IMR-90 (cell line): ENCODE measurements around the gene RASIP1. TPM values are rescaled to one million over a fixed set of nuclear protein-coding genes. Genes with fewer than 3 reads are reported as not detected.
A peak's percentile ranks its signal among the peaks of the same experiment; 100 is the strongest.

ENCODE experiments used
- ATAC-seq: fragments of 200-7000 bp; cut with Tn5 transposase; 2 replicates; pipeline ENCODE4 v1.9.1; 2020; ENCODE audit warnings: low read depth, mild to moderate bottlenecking, moderate library complexity
- BruUV-seq: library from RNA; stranded (reverse); fragments of 400-500 nt; replicated peaks from 2 replicates; lab custom pipeline; 2021; lab: Mats Ljungman, UMichigan
- CTCF ChIA-PET: fragments of 300-600 bp; formaldehyde crosslinking; extraction: SDS; loops from one replicate; lab custom pipeline; 2021; ENCODE audit warnings: antibody characterized with exemption; lab: Yijun Ruan, JAX
- POLR2A ChIA-PET: fragments of 300-600 bp; sonication (Branson Sonifier 250); formaldehyde crosslinking; loops from one replicate; lab custom pipeline; 2022; ENCODE audit warnings: antibody characterized with exemption; ENCODE audit not compliant: unreplicated experiment; lab: Charles Lee
- DNase-seq: peaks from one replicate; pipeline ENCODE4 v3.0.0; 2013
- H2AFZ ChIP-seq: replicated peaks from 2 replicates; pipeline ENCODE3; 2013; ENCODE audit warnings: low read length, mild to moderate bottlenecking; ENCODE audit not compliant: poor library complexity
- H2AK5ac ChIP-seq: 2 replicates; pipeline ENCODE4 v1.6.1; 2013; ENCODE audit warnings: low read depth, low read length, inconsistent platforms
- H2AK9ac ChIP-seq: replicated peaks from 2 replicates; pipeline ENCODE3; 2013; ENCODE audit warnings: mild to moderate bottlenecking, low read depth, low read length, moderate library complexity; ENCODE audit not compliant: poor library complexity
- H2BK120ac ChIP-seq: 2 replicates; pipeline ENCODE4 v1.6.1; 2013; ENCODE audit warnings: low read depth, low read length, inconsistent platforms
- H2BK15ac ChIP-seq: 3 replicates; pipeline ENCODE4 v1.6.1; 2013; ENCODE audit warnings: low read depth, low read length, inconsistent platforms
- H2BK20ac ChIP-seq: 2 replicates; pipeline ENCODE4 v1.6.1; 2013; ENCODE audit warnings: low read depth, mild to moderate bottlenecking, inconsistent platforms, low read length, moderate library complexity
- H2BK5ac ChIP-seq: 2 replicates; pipeline ENCODE4 v1.6.1; 2013; ENCODE audit warnings: mild to moderate bottlenecking, low read depth, low read length, inconsistent platforms; ENCODE audit not compliant: poor library complexity, severe bottlenecking
- H3K14ac ChIP-seq: replicated peaks from 2 replicates; pipeline ENCODE4 v1.6.1; 2013; ENCODE audit warnings: low read depth, low read length, inconsistent platforms
- H3K18ac ChIP-seq: 2 replicates; pipeline ENCODE4 v1.6.1; 2013; ENCODE audit warnings: low read depth, low read length, control low read depth
- H3K23ac ChIP-seq: 2 replicates; pipeline ENCODE4 v1.6.1; 2013; ENCODE audit warnings: low read depth, low read length, inconsistent platforms
- H3K27ac ChIP-seq: 2 replicates; pipeline ENCODE4 v1.5.1; 2013; ENCODE audit warnings: mild to moderate bottlenecking, control low read depth, low read length; ENCODE audit not compliant: insufficient read depth
- H3K27me3 ChIP-seq: 2 replicates; pipeline ENCODE4 v1.6.1; 2013; ENCODE audit warnings: low read length; ENCODE audit not compliant: control insufficient read depth, insufficient read depth
- H3K36me3 ChIP-seq: 2 replicates; pipeline ENCODE4 v1.6.1; 2013; ENCODE audit warnings: low read length, mixed read lengths; ENCODE audit not compliant: control insufficient read depth, insufficient read depth
- H3K4ac ChIP-seq: 2 replicates; pipeline ENCODE4 v1.6.1; 2013; ENCODE audit warnings: low read depth, low read length, inconsistent platforms
- H3K4me1 ChIP-seq: 2 replicates; pipeline ENCODE4 v1.6.1; 2013; ENCODE audit warnings: low read length, mixed read lengths; ENCODE audit not compliant: control insufficient read depth, insufficient read depth
- H3K4me2 ChIP-seq: 2 replicates; pipeline ENCODE4 v1.6.1; 2013; ENCODE audit warnings: low read depth, mild to moderate bottlenecking, control low read depth, low read length, moderate library complexity
- H3K4me3 ChIP-seq: 2 replicates; pipeline ENCODE4 v1.5.1; 2013; ENCODE audit warnings: low read depth, mild to moderate bottlenecking, control low read depth, low read length, moderate library complexity; ENCODE audit not compliant: insufficient read depth
- H3K56ac ChIP-seq: 2 replicates; pipeline ENCODE4 v1.6.1; 2013; ENCODE audit warnings: low read length, inconsistent platforms; ENCODE audit not compliant: insufficient read depth; ENCODE audit errors: extremely low read depth
- H3K79me1 ChIP-seq, 2 experiments: 2 replicates each; pipeline ENCODE4 v1.6.1; 2013; ENCODE audit warnings: low read length in 2 of 2, inconsistent platforms in 1 of 2, low read depth in 1 of 2
- H3K9ac ChIP-seq: 2 replicates; pipeline ENCODE4 v1.6.1; 2013; ENCODE audit warnings: low read depth, low read length, control low read depth
- H3K9me1 ChIP-seq: 2 replicates; pipeline ENCODE4 v1.6.1; 2013; ENCODE audit warnings: low read length, inconsistent platforms; ENCODE audit not compliant: insufficient read depth
- H3K9me3 ChIP-seq: 2 replicates; pipeline ENCODE4 v1.6.1; 2013; ENCODE audit warnings: low read length; ENCODE audit not compliant: control insufficient read depth, insufficient read depth
- H4K20me1 ChIP-seq: 2 replicates; pipeline ENCODE4 v1.6.1; 2013; ENCODE audit warnings: low read length, inconsistent platforms; ENCODE audit not compliant: insufficient read depth
- H4K5ac ChIP-seq: 2 replicates; pipeline ENCODE4 v1.6.1; 2013; ENCODE audit warnings: mild to moderate bottlenecking, low read depth, low read length, control low read depth
- H4K8ac ChIP-seq, 2 experiments: 2 replicates each; pipeline ENCODE4 v1.6.1; 2013; ENCODE audit warnings: low read depth in 2 of 2, low read length in 2 of 2, control low read depth in 1 of 2, inconsistent platforms in 1 of 2
- H4K91ac ChIP-seq: 2 replicates; pipeline ENCODE4 v1.6.1; 2013; ENCODE audit warnings: low read depth, low read length, inconsistent platforms; ENCODE audit not compliant: insufficient read depth
- BHLHE40 ChIP-seq: fragments of 150-350 bp; IDR thresholded peaks from 2 replicates; pipeline ENCODE4 v1.6.1; 2016; ENCODE audit warnings: mild to moderate bottlenecking, low read depth, low read length
- CEBPB ChIP-seq: IDR thresholded peaks from 2 replicates; pipeline ENCODE4 v1.6.1; 2012; ENCODE audit warnings: low read depth, low read length, improper control_type of control experiment
- CHD1 ChIP-seq: IDR thresholded peaks from 2 replicates; pipeline ENCODE4 v1.6.1; 2012; ENCODE audit warnings: low read depth, low read length, improper control_type of control experiment
- CTCF ChIP-seq: conservative IDR thresholded peaks from 2 replicates; pipeline ENCODE4 v1.5.1; 2012; ENCODE audit warnings: mild to moderate bottlenecking, low read depth, low read length, improper control_type of control experiment
- ELK1 ChIP-seq: fragments of 150-350 bp; IDR thresholded peaks from 2 replicates; pipeline ENCODE4 v1.6.1; 2016; ENCODE audit warnings: low read depth, mild to moderate bottlenecking, low read length, moderate library complexity, borderline replicate concordance
- FOS ChIP-seq: fragments of 150-350 bp; IDR thresholded peaks from 2 replicates; pipeline ENCODE4 v1.6.1; 2016; ENCODE audit warnings: low read depth, low read length
- MAFK ChIP-seq: IDR thresholded peaks from 2 replicates; pipeline ENCODE4 v1.6.1; 2012; ENCODE audit warnings: low read depth, low read length, improper control_type of control experiment
- MAZ ChIP-seq: IDR thresholded peaks from 2 replicates; pipeline ENCODE4 v1.6.1; 2012; ENCODE audit warnings: low read depth, mild to moderate bottlenecking, low read length, improper control_type of control experiment, moderate library complexity, borderline replicate concordance
- MXI1 ChIP-seq: IDR thresholded peaks from 2 replicates; pipeline ENCODE4 v1.6.1; 2012; ENCODE audit warnings: low read depth, mild to moderate bottlenecking, low read length, moderate library complexity, borderline replicate concordance
- NFE2L2 ChIP-seq: fragments of 150-350 bp; IDR thresholded peaks from 2 replicates; pipeline ENCODE4 v1.6.1; 2016; ENCODE audit warnings: low read depth, mild to moderate bottlenecking, low read length
- POLR2A ChIP-seq: IDR thresholded peaks from 2 replicates; pipeline ENCODE4 v1.6.1; 2012; ENCODE audit warnings: mild to moderate bottlenecking, low read depth, low read length
- RAD21 ChIP-seq: IDR thresholded peaks from 2 replicates; pipeline ENCODE4 v1.6.1; 2012; ENCODE audit warnings: low read length, improper control_type of control experiment
- RCOR1 ChIP-seq: IDR thresholded peaks from 2 replicates; pipeline ENCODE4 v1.6.1; 2012; ENCODE audit warnings: mild to moderate bottlenecking, low read length, improper control_type of control experiment; ENCODE audit not compliant: insufficient replicate concordance
- SMC3 ChIP-seq: fragments of 150-350 bp; IDR thresholded peaks from 2 replicates; pipeline ENCODE4 v1.6.1; 2016; ENCODE audit warnings: low read depth, mild to moderate bottlenecking, antibody characterized with exemption, low read length, moderate library complexity
- USF2 ChIP-seq: fragments of 150-350 bp; IDR thresholded peaks from 2 replicates; pipeline ENCODE4 v1.6.1; 2017; ENCODE audit warnings: mild to moderate bottlenecking, antibody characterized with exemption, low read length, low read depth
- WGBS, 2 experiments: methylation state at CpG; one replicate each; pipeline versions ENCODE4 v1.1.5 to v1.1.7; 2013; ENCODE audit warnings: missing lambda C conversion rate in 2 of 2; ENCODE audit not compliant: insufficient read length in 1 of 2; ENCODE audit errors: extremely low coverage in 2 of 2; 5-methylcytosine and 5-hydroxymethylcytosine counted together
- dilution Hi-C: fragments of 300-500 bp; cut with HindIII; formaldehyde crosslinking; loops from one replicate; pipeline ENCODE4 v1.14.3; 2018; ENCODE audit warnings: low sequenced_read_pairs; ENCODE audit not compliant: unreplicated experiment
- in situ Hi-C: fragments of 300-500 bp; cut with MboI; formaldehyde crosslinking; loops from 3 replicates; pipeline ENCODE4 v1.14.3; 2019; ENCODE audit warnings: low sequenced_read_pairs, inconsistent platforms, mixed read lengths
- intact Hi-C: fragments of 100-400 bp; cut with micrococcal nuclease; formaldehyde crosslinking; loops from 2 replicates; pipeline ENCODE4 v1.10.0; 2022
- polyA plus RNA-seq, 3 experiments: library from polyadenylated mRNA; depleted of rRNA; stranded (reverse); fragments of >200 nt; gene quantifications; 2 replicates each; pipeline ENCODE4 v1.2.3, GENCODE V29; 2012; ENCODE audit warnings: low replicate concordance in 1 of 3
- total RNA-seq: library from RNA; depleted of rRNA; stranded (reverse); fragments of >200 nt; gene quantifications from 2 replicates; pipeline ENCODE4 v1.2.3, GENCODE V29; 2012

Gene RASIP1
- total and polyA plus RNA-seq, 2 of the 4 experiments (the other 2 are of a cell fraction) = 0.18 to 0.51 TPM

GRCh38 chr19:48681127-48681470, 59.3 kb downstream of the RASIP1 start:
- Histone ChIP-seq H3K56ac (no peak overlapping the region), H3K14ac (no peak overlapping the region), H3K9me3 (no peaks in the 10 kb centered on the region), H2AFZ (peak overlapping the region; percentile 62), H2AK9ac (no peak overlapping the region), H2BK20ac (no peak overlapping the region), H4K20me1 (peaks cover 6% of the 10 kb centered on the region; the same call in 1 of the 2 replicates), H3K9ac (no peak overlapping the region), H3K4me3 (no peak overlapping the region), H3K18ac (no peak overlapping the region), H3K79me1 (no peaks in the 10 kb centered on the region), H3K4me1 (peaks cover 3% of the 10 kb centered on the region; the same call in 1 of the 2 replicates), H3K9me1 (peaks cover 7% of the 10 kb centered on the region), H3K23ac (no peak overlapping the region), H4K8ac (no peak overlapping the region), H3K4me2 (no peak overlapping the region), H3K36me3 (no peaks in the 10 kb centered on the region), H4K91ac (no peak overlapping the region), H2AK5ac (0 out of 2 replicates have a peak overlapping the region, but pooled peaks have one; percentile 28), H2BK15ac (no peak overlapping the region), H2BK120ac (no peak overlapping the region), H4K5ac (no peak overlapping the region), H3K27ac (no peak overlapping the region), H3K27me3 (peaks cover 12% of the 10 kb centered on the region), H2BK5ac (no peak overlapping the region), H3K4ac (no peak overlapping the region)
- no TSS peak for BruUV-seq
- intact Hi-C loops (no loop called here), dilution Hi-C loops (no loop called here), in situ Hi-C loops (no loop called here)
- ATAC-seq (peak; percentile 92), DNase-seq (peak; percentile 93)
- 26% methylated on average over 5 of the region's 7 CpGs; no CpG with 5 or more reads in 1 of the 2 experiments for WGBS, 2 experiments
- TF ChIP-seq USF2 (peak; percentile 76), MXI1 (peak; percentile 41; the same call in 1 of the 2 replicates), MAFK (no peak), CHD1 (no peak), MAZ (no peak), ELK1 (no peak), CEBPB (no peak), SMC3 (no peak), POLR2A (no peak), CTCF (no peak), BHLHE40 (peak; percentile 93), RAD21 (no peak), RCOR1 (peak; percentile 91), NFE2L2 (no peak), FOS (0 out of 2 replicates have a peak, but pooled peaks have one; percentile 25)
- ChIA-PET CTCF (interaction anchor here (1.0 kb wide), 1 partner anchor 15 kb away, joined by 3 read pairs; no protein-coding TSS in a partner anchor), POLR2A (no interaction called here)
